ENCODE measurements around the gene CLSTN2.

Gene CLSTN2

GRCh38 chr3:140521751-140522445 is 586.9 kb downstream of the CLSTN2 start:
- Histone ChIP-seq H3K9me3 (ENCODE audit: control insufficient read depth, insufficient read depth, low read depth, low read length) (no peaks in the 10 kb centered on the region), H3K4me3 (ENCODE audit: low read depth, low read length) (no peak overlapping the region), H3K27ac (ENCODE audit: extremely low read depth, low read depth, low read length) (no peak overlapping the region), H3K4me1 (ENCODE audit: control insufficient read depth, insufficient read depth, low read length) (no peaks in the 10 kb centered on the region), H3K36me3 (ENCODE audit: control insufficient read depth in 2 of 2, insufficient read depth in 1 of 2, low read length in 2 of 2) (no peaks in the 10 kb centered on the region)
- no peak for TF ChIP-seq ZSCAN30 (tag by site-specific recombination; IDR thresholded peaks at IDR 0.05)
- no peak for TF ChIP-seq KLF1 (tag by site-specific recombination; IDR thresholded peaks at IDR 0.05)
- no peak for TF ChIP-seq ZSCAN18 (tag by site-specific recombination; IDR thresholded peaks at IDR 0.05)
- TF ChIP-seq ZNF248 (tag by site-specific recombination; IDR thresholded peaks at IDR 0.05) = no peak
- TF ChIP-seq, protein P1, sequence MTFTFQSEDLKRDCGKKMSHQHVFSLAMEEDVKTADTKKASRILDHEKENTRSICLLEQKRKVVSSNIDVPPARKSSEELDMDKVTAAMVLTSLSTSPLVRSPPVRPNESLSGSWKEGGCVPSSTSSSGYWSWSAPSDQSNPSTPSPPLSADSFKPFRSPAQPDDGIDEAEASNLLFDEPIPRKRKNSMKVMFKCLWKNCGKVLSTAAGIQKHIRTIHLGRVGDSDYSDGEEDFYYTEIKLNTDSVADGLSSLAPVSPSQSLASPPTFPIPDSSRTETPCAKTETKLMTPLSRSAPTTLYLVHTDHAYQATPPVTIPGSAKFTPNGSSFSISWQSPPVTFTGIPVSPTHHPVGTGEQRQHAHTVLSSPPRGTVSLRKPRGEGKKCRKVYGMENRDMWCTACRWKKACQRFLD (tag by site-specific recombination; IDR thresholded peaks at IDR 0.05) = no peak
- TF ChIP-seq BCL11A (tag by site-specific recombination; IDR thresholded peaks at IDR 0.05; ENCODE audit: low read depth) = no peak
- no peak for TF ChIP-seq KLF16 (tag by site-specific recombination; IDR thresholded peaks at IDR 0.05)
- TF ChIP-seq ZNF280C (tag by site-specific recombination; IDR thresholded peaks at IDR 0.05) = no peak
- no peak for TF ChIP-seq ELK4 (IDR thresholded peaks at IDR 0.05; ENCODE audit: borderline replicate concordance, low read depth, low read length)
- TF ChIP-seq ZNF600 (tag by site-specific recombination; IDR thresholded peaks at IDR 0.05) = no peak
- no peak for TF ChIP-seq KLF7 (tag by site-specific recombination; IDR thresholded peaks at IDR 0.05; ENCODE audit: borderline replicate concordance)
- TF ChIP-seq ZNF530 (tag by site-specific recombination; IDR thresholded peaks at IDR 0.05; ENCODE audit: low read depth) = no peak
- TF ChIP-seq ZNF18 (tag by site-specific recombination; IDR thresholded peaks at IDR 0.05) = no peak
- no peak for TF ChIP-seq ZNF266 (tag by site-specific recombination; IDR thresholded peaks at IDR 0.05; ENCODE audit: low read depth)
- no peak for TF ChIP-seq ZBTB17 (tag by site-specific recombination; IDR thresholded peaks at IDR 0.05)
- no peak for TF ChIP-seq ZNF544 (tag by site-specific recombination; IDR thresholded peaks at IDR 0.05)
- TF ChIP-seq HOXD13 (CRISPR knock-in tag; IDR thresholded peaks at IDR 0.05; ENCODE audit: borderline replicate concordance) = no peak
- TF ChIP-seq, protein P2, sequence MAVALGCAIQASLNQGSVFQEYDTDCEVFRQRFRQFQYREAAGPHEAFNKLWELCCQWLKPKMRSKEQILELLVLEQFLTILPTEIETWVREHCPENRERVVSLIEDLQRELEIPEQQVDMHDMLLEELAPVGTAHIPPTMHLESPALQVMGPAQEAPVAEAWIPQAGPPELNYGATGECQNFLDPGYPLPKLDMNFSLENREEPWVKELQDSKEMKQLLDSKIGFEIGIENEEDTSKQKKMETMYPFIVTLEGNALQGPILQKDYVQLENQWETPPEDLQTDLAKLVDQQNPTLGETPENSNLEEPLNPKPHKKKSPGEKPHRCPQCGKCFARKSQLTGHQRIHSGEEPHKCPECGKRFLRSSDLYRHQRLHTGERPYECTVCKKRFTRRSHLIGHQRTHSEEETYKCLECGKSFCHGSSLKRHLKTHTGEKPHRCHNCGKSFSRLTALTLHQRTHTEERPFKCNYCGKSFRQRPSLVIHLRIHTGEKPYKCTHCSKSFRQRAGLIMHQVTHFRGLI (tag by site-specific recombination; IDR thresholded peaks at IDR 0.05) = no peak
- no peak for TF ChIP-seq KLF10 (tag by site-specific recombination; IDR thresholded peaks at IDR 0.05)
- CTCF ChIA-PET = interaction anchor here (0.5 kb wide), 1 partner anchor 588 kb away, joined by 4 read pairs; no protein-coding TSS in a partner anchor
- POLR2A ChIA-PET = no interaction called here

All from HEK293 (cell line).